ENCODE data around the gene TRNP1. TPM values are rescaled to one million over a fixed set of nuclear protein-coding genes. Genes with fewer than 3 reads are reported as not detected.

TRNP1 gene
- polyA plus RNA-seq, 1 experiment = 68.9 TPM

GRCh38 chr1:27037518-27037917 is 44.0 kb downstream of the TRNP1 start:
- no peaks in the 10 kb centered on the region for H3K36me3 ChIP-seq (ENCODE audit: control insufficient read depth, insufficient read depth, low read length)
- no peak for DNase-seq (ENCODE audit: low read depth)
- CTCF ChIA-PET = interaction anchor here (1.0 to 31.7 kb wide), 6 partner anchors 9 to 71 kb away, joined by 3 to 551 read pairs (median 12); no protein-coding TSS in a partner anchor
- H3K27me3 ChIP-seq (ENCODE audit: control insufficient read depth, insufficient read depth, low read length) = no peaks in the 10 kb centered on the region
- POLR2A ChIA-PET = no interaction called here
- no peak overlapping the region for H3K4me3 ChIP-seq (ENCODE audit: low read depth, low read length)
- no peak for TF ChIP-seq CTCF (IDR thresholded peaks at IDR 0.05; ENCODE audit: insufficient read depth, low read depth, low read length)

GRCh38 chr1:27038020-27038419 is 44.5 kb downstream of the TRNP1 start:
- POLR2A ChIA-PET = no interaction called here
- DNase-seq (ENCODE audit: low read depth) = no peak
- CTCF ChIA-PET = interaction anchor here (1.0 to 31.7 kb wide), 3 partner anchors 41 to 72 kb away, joined by 3 to 551 read pairs (median 19); no protein-coding TSS in a partner anchor
- no peaks in the 10 kb centered on the region for H3K36me3 ChIP-seq (ENCODE audit: control insufficient read depth, insufficient read depth, low read length)
- H3K4me3 ChIP-seq (ENCODE audit: low read depth, low read length) = no peak overlapping the region
- TF ChIP-seq CTCF (IDR thresholded peaks at IDR 0.05; ENCODE audit: insufficient read depth, low read depth, low read length) = no peak
- no peaks in the 10 kb centered on the region for H3K27me3 ChIP-seq (ENCODE audit: control insufficient read depth, insufficient read depth, low read length)

GRCh38 chr1:27042670-27043069 is 49.2 kb downstream of the TRNP1 start:
- no peak for TF ChIP-seq CTCF (IDR thresholded peaks at IDR 0.05; ENCODE audit: insufficient read depth, low read depth, low read length)
- CTCF ChIA-PET = interaction anchor here (0.9 to 31.7 kb wide), 11 partner anchors 8 to 255 kb away, joined by 3 to 551 read pairs (median 27); partner anchors contain the start of gene TRNP1
- no peak for DNase-seq (ENCODE audit: low read depth)
- POLR2A ChIA-PET = no interaction called here
- Histone ChIP-seq H3K27me3 (ENCODE audit: control insufficient read depth, insufficient read depth, low read length) (no peaks in the 10 kb centered on the region), H3K4me3 (ENCODE audit: low read depth, low read length) (no peak overlapping the region), H3K36me3 (ENCODE audit: control insufficient read depth, insufficient read depth, low read length) (no peaks in the 10 kb centered on the region)

DNA sequence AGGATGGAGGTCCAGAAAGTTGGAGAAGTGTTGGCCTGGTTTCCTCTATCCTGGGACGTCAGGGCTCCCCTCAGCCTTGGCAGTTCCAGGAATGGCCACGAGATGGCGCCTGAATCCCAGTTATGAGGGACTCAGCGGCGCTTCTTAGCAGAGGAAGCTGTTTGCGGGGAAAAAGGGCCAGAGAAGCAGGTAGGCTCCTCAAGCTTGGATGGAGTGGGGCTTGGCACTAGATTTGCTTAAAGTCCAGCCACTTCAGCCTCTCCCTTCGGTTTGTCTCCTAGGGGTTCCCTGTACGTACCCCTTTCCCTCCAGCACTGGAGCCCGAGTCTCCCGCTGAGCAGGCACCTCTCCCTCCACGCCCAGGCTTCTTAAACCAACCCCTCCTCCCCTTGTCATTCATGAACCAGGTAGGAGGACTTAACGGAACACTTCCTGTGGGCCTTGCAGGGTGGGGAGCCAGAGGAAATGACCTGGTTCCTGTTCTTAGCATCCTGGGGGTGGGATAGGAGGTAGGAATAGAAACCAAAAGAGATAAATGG is 51.2 kb downstream of the TRNP1 start:
- DNase-seq (ENCODE audit: low read depth) = no peak
- H3K27me3 ChIP-seq (ENCODE audit: control insufficient read depth, insufficient read depth, low read length) = no peaks in the 10 kb centered on the region
- CTCF ChIA-PET = interaction anchor here (0.7 to 31.7 kb wide), 30 partner anchors 10 to 420 kb away, joined by 3 to 551 read pairs (median 9); partner anchors contain the start of genes SYTL1 and TRNP1
- H3K36me3 ChIP-seq (ENCODE audit: control insufficient read depth, insufficient read depth, low read length) = no peaks in the 10 kb centered on the region
- TF ChIP-seq CTCF (IDR thresholded peaks at IDR 0.05; ENCODE audit: insufficient read depth, low read depth, low read length) = peak; percentile 97
- POLR2A ChIA-PET = no interaction called here
- no peak overlapping the region for H3K4me3 ChIP-seq (ENCODE audit: low read depth, low read length)

DNA sequence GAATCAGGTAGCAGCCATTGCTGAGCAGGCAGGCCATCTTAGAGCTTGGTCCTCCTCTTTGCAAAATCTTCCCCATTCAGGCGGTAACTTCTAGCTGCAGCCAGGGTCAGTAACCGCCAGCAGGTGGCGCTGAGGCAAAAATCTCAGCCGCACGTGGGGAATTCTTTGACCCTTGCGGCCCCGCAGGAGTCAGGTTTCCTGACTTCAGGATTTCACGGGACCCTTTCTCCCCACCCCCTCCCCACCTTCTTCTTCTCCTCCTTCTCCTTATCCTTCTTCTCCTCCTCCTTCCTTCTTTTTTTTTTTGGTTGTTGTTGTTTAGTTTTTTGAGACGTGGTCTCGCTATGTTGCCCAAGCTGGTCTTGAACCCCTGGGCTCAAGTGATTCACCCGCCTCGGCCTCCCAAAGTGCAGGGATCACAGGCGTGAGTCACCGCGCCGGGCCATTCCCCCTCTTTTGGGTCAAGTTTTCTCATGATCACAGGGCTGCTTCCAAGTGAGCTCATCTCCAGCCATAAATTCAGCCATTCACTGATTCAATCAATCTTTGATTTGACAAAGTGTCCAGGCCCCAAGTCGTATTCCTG is 52.6 kb downstream of the TRNP1 start:
- DNase-seq (ENCODE audit: low read depth) = no peak
- Histone ChIP-seq H3K4me3 (ENCODE audit: low read depth, low read length) (no peak overlapping the region), H3K27me3 (ENCODE audit: control insufficient read depth, insufficient read depth, low read length) (no peaks in the 10 kb centered on the region), H3K36me3 (ENCODE audit: control insufficient read depth, insufficient read depth, low read length) (no peaks in the 10 kb centered on the region)
- ChIA-PET CTCF (interaction anchor here (0.7 to 31.7 kb wide), 38 partner anchors 10 to 351 kb away, joined by 3 to 551 read pairs (median 4); partner anchors contain the start of genes KDF1, SLC9A1 and SYTL1), POLR2A (interaction anchor here (0.7 kb wide), 1 partner anchor 21 kb away, joined by 3 read pairs; no protein-coding TSS in a partner anchor)
- TF ChIP-seq CTCF (IDR thresholded peaks at IDR 0.05; ENCODE audit: insufficient read depth, low read depth, low read length) = peak; percentile 92

All from BJ (cell line).